Measurements from ENCODE around the gene ECPAS.

Gene ECPAS

GRCh38 chr9:111458139-111459009 lies 25.8 kb downstream of the ECPAS start:
- Histone ChIP-seq H2AK5ac (ENCODE audit: low read length) (no peak overlapping the region), H3K4me2 (ENCODE audit: low read length) (no peak overlapping the region), H3K9me3 (ENCODE audit: insufficient read depth, low read depth, low read length) (peaks cover 2% of the 10 kb centered on the region), H3K4ac (ENCODE audit: low read depth, low read length) (peak overlapping the region; percentile 83), H3K79me2 (ENCODE audit: control insufficient read depth, insufficient read depth, low read length, poor library complexity) (no peaks in the 10 kb centered on the region), H3K18ac (ENCODE audit: low read length) (no peak overlapping the region), H3K79me1 (ENCODE audit: low read length) (no peaks in the 10 kb centered on the region), H3K27me3 (ENCODE audit: insufficient read depth, low read length) (no peaks in the 10 kb centered on the region), H3K4me1 (ENCODE audit: control insufficient read depth in 1 of 2, insufficient read depth in 2 of 2, low read length in 2 of 2) (no peaks in the 10 kb centered on the region), H3K4me3 (ENCODE audit: low read depth, low read length) (no peak overlapping the region), H4K8ac (ENCODE audit: low read depth, low read length) (no peak overlapping the region), H3K9ac (ENCODE audit: low read length) (no peak overlapping the region), H3K23ac (ENCODE audit: low read length) (no peak overlapping the region), H4K12ac (ENCODE audit: low read depth, low read length) (no peak overlapping the region), H3K36me3 (ENCODE audit: control insufficient read depth in 1 of 2, insufficient read depth in 2 of 2, low read length in 2 of 2) (no peaks in the 10 kb centered on the region), H2BK12ac (ENCODE audit: low read length) (no peak overlapping the region), H2BK120ac (ENCODE audit: insufficient read depth, low read length, poor library complexity) (no peak overlapping the region), H3K27ac (ENCODE audit: low read depth, low read length) (no peak overlapping the region), H4K91ac (ENCODE audit: low read depth, low read length) (no peak overlapping the region), H2AFZ (ENCODE audit: insufficient read depth, low read length, poor library complexity) (no peak overlapping the region), H2BK5ac (ENCODE audit: low read depth, low read length, poor library complexity) (no peak overlapping the region), H3K14ac (ENCODE audit: low read length) (no peak overlapping the region)
- no peak for DNase-seq
- WGBS (ENCODE audit: extremely low coverage, insufficient coverage, insufficient read length), result no CpG with 5 or more reads among the region's 7 CpGs

DNA sequence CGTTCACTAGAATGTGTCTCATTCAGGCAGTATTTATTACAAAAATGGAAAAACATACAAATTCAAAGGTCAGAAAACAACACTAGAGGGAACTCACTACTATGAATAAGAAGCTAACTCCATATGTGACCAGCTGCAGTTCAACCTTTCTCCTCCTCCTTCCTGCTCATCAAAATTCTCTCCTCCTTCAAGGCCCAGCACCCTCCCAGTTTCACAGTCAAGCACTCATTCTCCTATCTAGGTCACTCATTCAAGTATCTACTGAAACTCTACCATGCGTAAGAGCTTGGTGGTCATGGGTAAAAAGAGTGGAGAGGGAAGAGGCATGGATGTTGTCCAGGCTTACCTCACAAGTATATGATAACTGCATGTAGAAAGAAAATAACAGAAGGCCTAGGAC lies 27.7 kb downstream of the ECPAS start:
- Histone ChIP-seq H3K27ac (ENCODE audit: low read depth, low read length) (no peak overlapping the region), H3K4ac (ENCODE audit: low read depth, low read length) (no peak overlapping the region), H3K23ac (ENCODE audit: low read length) (no peak overlapping the region), H2BK12ac (ENCODE audit: low read length) (no peak overlapping the region), H3K36me3 (ENCODE audit: control insufficient read depth in 1 of 2, insufficient read depth in 2 of 2, low read length in 2 of 2) (no peaks in the 10 kb centered on the region), H3K9me3 (ENCODE audit: insufficient read depth, low read depth, low read length) (no peaks in the 10 kb centered on the region), H3K4me3 (ENCODE audit: low read depth, low read length) (no peak overlapping the region), H2BK5ac (ENCODE audit: low read depth, low read length, poor library complexity) (no peak overlapping the region), H4K91ac (ENCODE audit: low read depth, low read length) (no peak overlapping the region), H3K9ac (ENCODE audit: low read length) (no peak overlapping the region), H2AFZ (ENCODE audit: insufficient read depth, low read length, poor library complexity) (no peak overlapping the region), H3K79me1 (ENCODE audit: low read length) (no peaks in the 10 kb centered on the region), H3K4me1 (ENCODE audit: control insufficient read depth in 1 of 2, insufficient read depth in 2 of 2, low read length in 2 of 2) (no peaks in the 10 kb centered on the region), H4K12ac (ENCODE audit: low read depth, low read length) (no peak overlapping the region), H2AK5ac (ENCODE audit: low read length) (no peak overlapping the region), H3K4me2 (ENCODE audit: low read length) (no peak overlapping the region), H3K27me3 (ENCODE audit: insufficient read depth, low read length) (no peaks in the 10 kb centered on the region), H2BK120ac (ENCODE audit: insufficient read depth, low read length, poor library complexity) (no peak overlapping the region), H3K14ac (ENCODE audit: low read length) (no peak overlapping the region), H3K18ac (ENCODE audit: low read length) (no peak overlapping the region), H3K79me2 (ENCODE audit: control insufficient read depth, insufficient read depth, low read length, poor library complexity) (peaks cover 4% of the 10 kb centered on the region), H4K8ac (ENCODE audit: low read depth, low read length) (no peak overlapping the region)
- no CpG with 5 or more reads among the region's 2 CpGs for WGBS (ENCODE audit: extremely low coverage, insufficient coverage, insufficient read length)
- DNase-seq, result no peak

- no peak overlapping the region for H2BK120ac ChIP-seq (ENCODE audit: insufficient read depth, low read length, poor library complexity)
- no peak overlapping the region for H2BK12ac ChIP-seq (ENCODE audit: low read length)
- no peak overlapping the region for H3K4me3 ChIP-seq (ENCODE audit: low read depth, low read length)
- H3K4me2 ChIP-seq (ENCODE audit: low read length), result no peak overlapping the region
- no peak overlapping the region for H3K4ac ChIP-seq (ENCODE audit: low read depth, low read length)
- H4K8ac ChIP-seq (ENCODE audit: low read depth, low read length), result no peak overlapping the region
- no peak overlapping the region for H4K12ac ChIP-seq (ENCODE audit: low read depth, low read length)
- H2AK5ac ChIP-seq (ENCODE audit: low read length), result no peak overlapping the region
- H3K27me3 ChIP-seq (ENCODE audit: insufficient read depth, low read length), result no peaks in the 10 kb centered on the region
- no peak overlapping the region for H2BK5ac ChIP-seq (ENCODE audit: low read depth, low read length, poor library complexity)
- no peak overlapping the region for H3K27ac ChIP-seq (ENCODE audit: low read depth, low read length)
- peaks cover 4% of the 10 kb centered on the region for H3K79me2 ChIP-seq (ENCODE audit: control insufficient read depth, insufficient read depth, low read length, poor library complexity)
- H4K91ac ChIP-seq (ENCODE audit: low read depth, low read length), result no peak overlapping the region
- no peaks in the 10 kb centered on the region for H3K79me1 ChIP-seq (ENCODE audit: low read length)
- H3K14ac ChIP-seq (ENCODE audit: low read length), result no peak overlapping the region
- H3K9me3 ChIP-seq (ENCODE audit: insufficient read depth, low read depth, low read length), result no peaks in the 10 kb centered on the region
- DNase-seq, result no peak
- WGBS (ENCODE audit: extremely low coverage, insufficient coverage, insufficient read length), result no CpG with 5 or more reads among the region's 2 CpGs
- no peaks in the 10 kb centered on the region for H3K4me1 ChIP-seq (ENCODE audit: control insufficient read depth in 1 of 2, insufficient read depth in 2 of 2, low read length in 2 of 2)
- H2AFZ ChIP-seq (ENCODE audit: insufficient read depth, low read length, poor library complexity), result no peak overlapping the region
- H3K23ac ChIP-seq (ENCODE audit: low read length), result no peak overlapping the region
- no peak overlapping the region for H3K9ac ChIP-seq (ENCODE audit: low read length)
- H3K18ac ChIP-seq (ENCODE audit: low read length), result no peak overlapping the region
- H3K36me3 ChIP-seq (ENCODE audit: control insufficient read depth in 1 of 2, insufficient read depth in 2 of 2, low read length in 2 of 2), result peaks cover under 1% of the 10 kb centered on the region in 2 experiments
These were observed 28.5 kb downstream of the ECPAS start for GRCh38 chr9:111455638-111456037.

- Histone ChIP-seq H3K9ac (ENCODE audit: low read length) (no peak overlapping the region), H3K27ac (ENCODE audit: low read depth, low read length) (no peak overlapping the region), H4K8ac (ENCODE audit: low read depth, low read length) (no peak overlapping the region), H2BK5ac (ENCODE audit: low read depth, low read length, poor library complexity) (no peak overlapping the region), H3K79me1 (ENCODE audit: low read length) (no peaks in the 10 kb centered on the region), H3K18ac (ENCODE audit: low read length) (no peak overlapping the region), H3K4me2 (ENCODE audit: low read length) (no peak overlapping the region), H4K12ac (ENCODE audit: low read depth, low read length) (no peak overlapping the region), H3K14ac (ENCODE audit: low read length) (no peak overlapping the region), H3K4ac (ENCODE audit: low read depth, low read length) (peak overlapping the region; percentile 9), H2AFZ (ENCODE audit: insufficient read depth, low read length, poor library complexity) (no peak overlapping the region), H2BK120ac (ENCODE audit: insufficient read depth, low read length, poor library complexity) (no peak overlapping the region), H3K36me3 (ENCODE audit: control insufficient read depth in 1 of 2, insufficient read depth in 2 of 2, low read length in 2 of 2) (peaks cover 2 to 3% of the 10 kb centered on the region in 2 experiments), H3K79me2 (ENCODE audit: control insufficient read depth, insufficient read depth, low read length, poor library complexity) (peaks cover 4% of the 10 kb centered on the region), H4K91ac (ENCODE audit: low read depth, low read length) (no peak overlapping the region), H3K27me3 (ENCODE audit: insufficient read depth, low read length) (no peaks in the 10 kb centered on the region), H2AK5ac (ENCODE audit: low read length) (no peak overlapping the region), H3K4me3 (ENCODE audit: low read depth, low read length) (no peak overlapping the region), H3K23ac (ENCODE audit: low read length) (no peak overlapping the region), H3K9me3 (ENCODE audit: insufficient read depth, low read depth, low read length) (no peaks in the 10 kb centered on the region), H3K4me1 (ENCODE audit: control insufficient read depth in 1 of 2, insufficient read depth in 2 of 2, low read length in 2 of 2) (no peaks in the 10 kb centered on the region), H2BK12ac (ENCODE audit: low read length) (no peak overlapping the region)
- no CpG with 5 or more reads among the region's 5 CpGs for WGBS (ENCODE audit: extremely low coverage, insufficient coverage, insufficient read length)
- peak; percentile 77 to 87 for DNase-seq
These were observed 29.4 kb downstream of the ECPAS start for GRCh38 chr9:111454751-111455150.
